Endothelial cell (in vitro differentiated cells): ENCODE measurements around the gene CDYL2. TPM values are rescaled to one million over a fixed set of nuclear protein-coding genes. Genes with fewer than 3 reads are reported as not detected.

Experiments used
- DNase-seq: peaks from one replicate; pipeline ENCODE4 v3.0.0; 2021; ENCODE audit warnings: low spot score
- H3K27ac Mint-ChIP-seq: one replicate; pipeline ENCODE4 v1.8.0; 2021; ENCODE audit warnings: mixed read lengths, inconsistent platforms; ENCODE audit not compliant: unreplicated experiment
- H3K27me3 Mint-ChIP-seq: one replicate; pipeline ENCODE4 v1.8.0; 2021; ENCODE audit warnings: mild to moderate bottlenecking, moderate library complexity, mixed read lengths, inconsistent platforms; ENCODE audit not compliant: unreplicated experiment
- H3K36me3 Mint-ChIP-seq: one replicate; pipeline ENCODE4 v1.8.0; 2021; ENCODE audit warnings: mild to moderate bottlenecking, low read depth, mixed read lengths, inconsistent platforms; ENCODE audit not compliant: unreplicated experiment
- H3K4me1 Mint-ChIP-seq: one replicate; pipeline ENCODE4 v1.8.0; 2021; ENCODE audit warnings: mild to moderate bottlenecking, mixed read lengths, inconsistent platforms; ENCODE audit not compliant: unreplicated experiment
- H3K4me3 Mint-ChIP-seq: one replicate; pipeline ENCODE4 v1.8.0; 2021; ENCODE audit warnings: mild to moderate bottlenecking, mixed read lengths, inconsistent platforms; ENCODE audit not compliant: unreplicated experiment
- H3K9me3 Mint-ChIP-seq: one replicate; pipeline ENCODE4 v1.8.0; 2021; ENCODE audit warnings: mixed read lengths, inconsistent platforms; ENCODE audit not compliant: unreplicated experiment
- CTCF ChIP-seq: fragments of 200-600 bp; sonication (generic); IDR thresholded peaks from one replicate; pipeline ENCODE4 v1.5.0; 2021; ENCODE audit warnings: antibody characterized with exemption; ENCODE audit not compliant: unreplicated experiment
- long read RNA-seq: library from polyadenylated mRNA; unstranded; transcript quantifications from one replicate; pipeline ENCODE4 v2.0.0, GENCODE V29; 2020; ENCODE audit not compliant: unreplicated experiment
- total RNA-seq: library from RNA; stranded (reverse); fragmentation: NEBNext Ultra II Directional; extraction: Animal tissue kit (Norgen Biotek cat#: 25700); gene quantifications from one replicate; pipeline ENCODE4 v1.2.1, GENCODE V29; 2021; ENCODE audit not compliant: unreplicated experiment

CDYL2 gene
- total RNA-seq = 26.6 TPM
- long read RNA-seq, partial matches to known transcripts = 0 of 2 reads
- long read RNA-seq, other reads (novel, unspliced or antisense) = 2 of 2 reads

GRCh38 chr16:80804526-80805383, at the start of gene CDYL2:
Gene CDYL2, minus strand, starts transcription at chr16:80804598. Its CDS starts 425 bp downstream, at chr16:80804173.
- no peak for DNase-seq
- Mint-ChIP-seq H3K27ac (peak within 1 kb of the TSS; percentile 53), H3K4me1 (no peaks in the 10 kb centered on the region), H3K9me3 (peaks cover 4% of the 10 kb centered on the region), H3K27me3 (no peaks in the 10 kb centered on the region), H3K36me3 (peaks cover 4% of the 10 kb centered on the region), H3K4me3 (peak within 1 kb of the TSS; percentile 95)
- TF ChIP-seq CTCF = no peak

GRCh38 chr16:80852261-80852872, 48.0 kb upstream of the CDYL2 start:
- Mint-ChIP-seq H3K9me3 (no peaks in the 10 kb centered on the region), H3K27me3 (no peaks in the 10 kb centered on the region), H3K4me1 (no peaks in the 10 kb centered on the region), H3K36me3 (no peaks in the 10 kb centered on the region), H3K27ac (no peak overlapping the region), H3K4me3 (no peak overlapping the region)
- peak; percentile 77 for TF ChIP-seq CTCF
- DNase-seq = peak; percentile 52

GRCh38 chr16:80851831-80852230, 47.4 kb upstream of the CDYL2 start:
- Mint-ChIP-seq H3K4me3 (no peak overlapping the region), H3K27ac (no peak overlapping the region), H3K27me3 (no peaks in the 10 kb centered on the region), H3K9me3 (no peaks in the 10 kb centered on the region), H3K36me3 (no peaks in the 10 kb centered on the region), H3K4me1 (no peaks in the 10 kb centered on the region)
- DNase-seq = no peak
- no peak for TF ChIP-seq CTCF

GRCh38 chr16:80850757-80851156, 46.4 kb upstream of the CDYL2 start:
- DNase-seq = no peak
- Mint-ChIP-seq H3K36me3 (no peaks in the 10 kb centered on the region), H3K9me3 (no peaks in the 10 kb centered on the region), H3K4me3 (no peak overlapping the region), H3K4me1 (no peaks in the 10 kb centered on the region), H3K27me3 (no peaks in the 10 kb centered on the region), H3K27ac (no peak overlapping the region)
- TF ChIP-seq CTCF = no peak

- TF ChIP-seq CTCF = no peak
- Mint-ChIP-seq H3K36me3 (no peaks in the 10 kb centered on the region), H3K27ac (no peak overlapping the region), H3K4me3 (no peak overlapping the region), H3K9me3 (no peaks in the 10 kb centered on the region), H3K27me3 (no peaks in the 10 kb centered on the region), H3K4me1 (no peaks in the 10 kb centered on the region)
- DNase-seq = no peak
Measured at GRCh38 chr16:80848862-80849261, 44.5 kb upstream of the CDYL2 start.
